Activated B cell treated with CpG ODN at 0.5 μM for 24 hours (primary cell): ENCODE results near the gene MAP4K1. TPM values are rescaled to one million over a fixed set of nuclear protein-coding genes. Genes with fewer than 3 reads are reported as not detected.
A peak's percentile ranks its signal among the peaks of the same experiment; 100 is the strongest.

Experiments
- ATAC-seq: fragments of 200-7000 bp; cut with Tn5 transposase; one replicate; pipeline ENCODE4 v1.10.0; 2021; ENCODE audit warnings: low read depth, mild to moderate bottlenecking, moderate library complexity
- CTCF ChIA-PET: fragments of 350-600 bp; sonication (Branson Sonifier 250); formaldehyde crosslinking; loops from one replicate; lab custom pipeline; 2021; ENCODE audit warnings: antibody characterized with exemption; lab: Charles Lee
- POLR2A ChIA-PET: fragments of 350-600 bp; sonication (Branson Sonifier 250); formaldehyde crosslinking; loops from one replicate; lab custom pipeline; 2021; ENCODE audit warnings: antibody characterized with exemption; lab: Charles Lee
- DNase-seq: peaks from one replicate; pipeline ENCODE4 v3.0.0; 2022
- H3K27ac Mint-ChIP-seq: one replicate; pipeline ENCODE4 v1.8.0; 2020; ENCODE audit warnings: mixed read lengths
- H3K27me3 Mint-ChIP-seq: one replicate; pipeline ENCODE4 v1.8.0; 2021; ENCODE audit warnings: mixed read lengths
- H3K36me3 Mint-ChIP-seq: one replicate; pipeline ENCODE4 v1.8.0; 2021; ENCODE audit warnings: low read depth, mixed read lengths
- H3K4me1 Mint-ChIP-seq: one replicate; pipeline ENCODE4 v1.8.0; 2021; ENCODE audit warnings: mixed read lengths
- H3K4me3 Mint-ChIP-seq: one replicate; pipeline ENCODE4 v1.8.0; 2020; ENCODE audit warnings: mild to moderate bottlenecking, mixed read lengths
- H3K9me3 Mint-ChIP-seq: one replicate; pipeline ENCODE4 v1.8.0; 2020; ENCODE audit warnings: mixed read lengths
- CTCF ChIP-seq: fragments of 200-600 bp; IDR thresholded peaks from one replicate; pipeline ENCODE4 v1.8.0; 2022; ENCODE audit warnings: antibody characterized with exemption, mild to moderate bottlenecking
- intact Hi-C: fragments of 100-400 bp; cut with micrococcal nuclease; formaldehyde crosslinking; loops from one replicate; pipeline ENCODE4 v1.15.1; 2024
- total RNA-seq: library from RNA; stranded (reverse); gene quantifications from 2 replicates; pipeline ENCODE4 v1.2.3, GENCODE V29; 2022

Gene MAP4K1
- total RNA-seq, result 379 and 388 TPM in 2 replicates

- Mint-ChIP-seq H3K36me3 (peaks cover 67% of the 10 kb centered on the region), H3K27me3 (no peaks in the 10 kb centered on the region), H3K4me1 (peaks cover 57% of the 10 kb centered on the region), H3K4me3 (peak within 1 kb of the TSS; percentile 100), H3K27ac (peak within 1 kb of the TSS; percentile 97), H3K9me3 (no peaks in the 10 kb centered on the region)
- DNase-seq (peak; percentile 90), ATAC-seq (peak; percentile 91)
- ChIA-PET CTCF (interaction anchor here (0.7 to 4.7 kb wide), 8 partner anchors 18 to 312 kb away, joined by 3 to 49 read pairs (median 6); partner anchors contain the start of genes CATSPERG, FAM98C, GGN and MRPS12), POLR2A (interaction anchor here (0.8 to 3.9 kb wide), 32 partner anchors 10 to 818 kb away, joined by 3 to 45 read pairs (median 6); partner anchors contain the start of genes ACTN4, FAM98C, GGN and MRPS12)
- intact Hi-C loops, result loop anchor here (1.0 to 10.0 kb wide), 8 partner anchors 59 to 711 kb away; partner anchors contain the start of genes DPF1, FAM98C, MRPS12 and NFKBIB
- no peak for TF ChIP-seq CTCF
Observed at GRCh38 chr19:38617764-38618589, at the start of gene MAP4K1. Gene MAP4K1 (minus strand): TSS chr19:38617953. CDS start chr19:38617895, 58 bp downstream.

- ATAC-seq, result peak; percentile 77
- peak overlapping the region; percentile 91 for H3K27ac Mint-ChIP-seq
- no peak for TF ChIP-seq CTCF
- peaks cover 6% of the 10 kb centered on the region for H3K36me3 Mint-ChIP-seq
- ChIA-PET CTCF (interaction anchor here (0.8 to 1.1 kb wide), 2 partner anchors 13 to 30 kb away, joined by 3 to 4 read pairs; no protein-coding TSS in a partner anchor), POLR2A (interaction anchor here (0.5 to 2.5 kb wide), 6 partner anchors 18 to 556 kb away, joined by 3 to 21 read pairs (median 4); partner anchors contain the start of genes ACTN4 and RINL)
- intact Hi-C loops, result loop anchor here (2.0 kb wide), 1 partner anchor 18 kb away; no protein-coding TSS in a partner anchor
- no peak for DNase-seq
- H3K4me3 Mint-ChIP-seq, result peak overlapping the region; percentile 76
- H3K9me3 Mint-ChIP-seq, result no peaks in the 10 kb centered on the region
- peaks cover 80% of the 10 kb centered on the region for H3K4me1 Mint-ChIP-seq
- H3K27me3 Mint-ChIP-seq, result no peaks in the 10 kb centered on the region
Observed at GRCh38 chr19:38666663-38667511, 49.1 kb upstream of the MAP4K1 start.

- DNase-seq, result no peak
- Mint-ChIP-seq H3K4me1 (peaks cover 73% of the 10 kb centered on the region), H3K27me3 (no peaks in the 10 kb centered on the region), H3K36me3 (peaks cover 5% of the 10 kb centered on the region), H3K4me3 (no peak overlapping the region), H3K9me3 (no peaks in the 10 kb centered on the region), H3K27ac (peak overlapping the region; percentile 91)
- CTCF ChIA-PET, result no interaction called here
- no peak for ATAC-seq
- intact Hi-C loops, result loop anchor here (2.0 kb wide), 1 partner anchor 17 kb away; no protein-coding TSS in a partner anchor
- POLR2A ChIA-PET, result interaction anchor here (0.6 kb wide), 1 partner anchor 62 kb away, joined by 4 read pairs; no protein-coding TSS in a partner anchor
- no peak for TF ChIP-seq CTCF
Observed at GRCh38 chr19:38665950-38666662, 48.4 kb upstream of the MAP4K1 start.

DNA sequence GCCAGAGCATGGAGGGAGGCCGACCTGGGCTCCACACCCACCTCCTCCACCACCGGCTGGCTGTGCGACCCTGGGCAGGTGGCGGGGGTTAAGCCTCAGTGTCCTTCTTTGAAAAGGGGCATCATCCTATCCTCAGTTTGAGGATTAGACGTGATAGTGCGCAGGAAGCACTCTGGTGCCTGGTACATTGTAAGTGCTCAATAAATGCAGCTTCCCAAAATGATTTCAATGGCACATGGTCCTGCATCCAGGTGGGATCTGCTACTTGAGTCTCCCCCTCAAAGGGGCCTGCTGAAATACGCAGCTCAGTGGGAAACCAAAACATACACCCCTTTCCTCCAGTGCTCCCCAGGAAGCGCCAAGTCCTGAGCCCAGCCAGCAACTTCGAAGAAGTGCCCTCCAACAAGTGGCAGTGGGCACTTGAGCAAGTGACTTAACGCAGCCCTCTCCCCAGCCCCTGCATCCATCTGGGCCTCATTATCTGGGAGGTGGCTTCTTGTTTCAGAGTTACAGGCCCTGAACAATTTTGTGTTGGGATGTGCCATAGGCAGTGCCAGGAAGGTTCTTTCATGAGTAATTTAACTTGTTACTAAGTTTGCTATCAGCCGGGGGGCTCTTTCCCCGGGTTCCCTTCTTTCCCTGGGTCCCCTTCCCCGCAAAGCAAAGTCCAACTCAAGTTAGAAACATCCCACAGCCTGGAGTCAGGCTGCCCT, 47.6 kb upstream of the MAP4K1 start:
- no peak for TF ChIP-seq CTCF
- ATAC-seq, result no peak
- no peak overlapping the region for H3K4me3 Mint-ChIP-seq
- intact Hi-C loops, result no loop called here
- ChIA-PET POLR2A (interaction anchor here (0.6 kb wide), 1 partner anchor 51 kb away, joined by 7 read pairs; no protein-coding TSS in a partner anchor), CTCF (interaction anchor here (1.4 kb wide), 1 partner anchor 22 kb away, joined by 3 read pairs; no protein-coding TSS in a partner anchor)
- peaks cover 12% of the 10 kb centered on the region for H3K36me3 Mint-ChIP-seq
- no peak for DNase-seq
- no peaks in the 10 kb centered on the region for H3K27me3 Mint-ChIP-seq
- H3K9me3 Mint-ChIP-seq, result no peaks in the 10 kb centered on the region
- peaks cover 70% of the 10 kb centered on the region for H3K4me1 Mint-ChIP-seq
- peak overlapping the region; percentile 91 for H3K27ac Mint-ChIP-seq
